KOPT-K1 (cell line): ENCODE measurements around the gene SKOR1.

ENCODE experiments used
- H3K27ac ChIP-seq: fragments of 200-600 bp; sonication (generic); 2 replicates; pipeline ENCODE4 v1.5.1; 2016; ENCODE audit warnings: antibody characterized with exemption, mild to moderate bottlenecking, low read depth, low read length; ENCODE audit not compliant: poor library complexity, severe bottlenecking
- H3K36me3 ChIP-seq: fragments of 200-600 bp; sonication (generic); 2 replicates; pipeline ENCODE4 v1.5.1; 2017; ENCODE audit warnings: antibody characterized with exemption, mild to moderate bottlenecking, low read length, moderate library complexity; ENCODE audit not compliant: insufficient read depth
- H3K9me3 ChIP-seq: fragments of 200-600 bp; sonication (generic); 2 replicates; pipeline ENCODE4 v1.5.1; 2017; ENCODE audit warnings: antibody characterized with exemption, low read length, mild to moderate bottlenecking; ENCODE audit not compliant: insufficient read depth, poor library complexity, severe bottlenecking

SKOR1 gene

DNA sequence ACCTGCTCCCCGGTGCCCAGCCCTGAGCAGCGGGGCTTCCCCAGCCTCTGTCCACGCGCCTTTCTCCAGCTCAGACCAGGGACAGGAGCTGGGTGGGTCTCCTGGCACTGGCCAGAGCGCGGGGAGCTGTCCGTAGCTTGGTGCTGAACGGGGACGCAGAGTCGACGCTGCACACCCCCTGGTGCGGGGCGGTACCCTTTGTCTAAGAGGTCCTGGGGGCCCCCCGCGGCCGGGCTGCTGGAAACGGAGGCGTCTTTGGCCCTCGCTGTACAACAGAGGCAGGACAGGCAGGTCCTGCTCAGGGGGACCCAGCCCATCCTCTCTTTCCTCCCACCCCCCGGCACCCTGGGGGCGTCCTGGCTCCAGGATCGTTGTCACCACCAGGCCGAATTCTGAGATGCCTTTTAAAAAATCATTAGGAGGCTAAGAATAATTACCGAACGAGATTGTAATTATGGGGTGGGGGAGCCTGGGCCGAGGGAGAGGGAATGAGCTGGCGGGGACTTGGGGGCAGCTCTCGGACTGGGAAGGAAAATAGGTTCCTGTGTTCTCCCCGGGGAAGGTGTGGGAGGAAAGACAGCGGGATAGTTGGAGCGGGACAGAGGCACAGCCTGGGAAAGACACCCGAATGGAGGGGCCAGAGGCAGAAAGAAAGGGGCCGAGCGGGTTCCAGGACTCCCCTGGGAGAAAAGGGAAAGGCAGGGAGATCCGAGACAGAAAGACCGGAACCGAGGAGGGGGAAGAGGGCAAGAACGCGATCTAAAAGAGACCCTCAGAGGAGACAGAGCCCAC is 4.1 kb upstream of the SKOR1 start:
- Histone ChIP-seq H3K9me3 (peaks cover 8% of the 10 kb centered on the region), H3K27ac (no peak overlapping the region)

DNA sequence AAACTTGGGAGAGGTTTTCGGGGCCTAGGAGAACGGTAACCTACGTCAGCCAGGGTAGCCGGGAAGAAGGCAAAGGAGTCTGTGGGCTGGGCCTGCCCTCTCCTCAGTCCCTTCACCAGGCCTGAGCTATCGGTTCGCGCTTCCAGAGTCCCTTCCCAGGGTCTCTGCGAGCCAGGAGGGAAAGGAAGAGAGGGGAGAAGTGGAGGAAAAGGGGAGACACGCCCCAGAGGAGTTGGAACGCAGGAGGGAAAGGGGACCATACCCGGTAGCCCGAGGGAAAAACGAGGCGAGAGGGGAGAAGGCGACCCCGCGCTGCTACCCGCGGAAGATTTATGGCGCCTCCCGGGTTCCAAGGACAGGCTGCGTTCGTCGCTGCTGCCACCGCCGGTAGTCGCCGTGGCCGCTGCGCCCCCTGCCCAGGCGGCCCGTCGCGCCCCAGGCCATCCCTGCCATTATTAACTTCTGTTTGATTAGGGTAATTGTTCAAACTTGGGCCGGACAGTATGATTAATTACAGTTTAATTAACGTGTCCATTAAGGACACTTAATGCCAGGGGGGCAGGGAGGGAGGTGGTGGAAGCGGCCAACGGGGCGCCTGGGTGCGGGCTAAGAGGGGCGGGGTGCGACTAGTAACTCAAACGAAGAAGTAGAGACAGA is 3.4 kb upstream of the SKOR1 start:
- Histone ChIP-seq H3K27ac (no peak overlapping the region), H3K9me3 (peaks cover 14% of the 10 kb centered on the region), H3K36me3 (no peaks in the 10 kb centered on the region)

More for the DNA sequence above, 4.1 kb upstream of the SKOR1 start:
- no peaks in the 10 kb centered on the region for H3K36me3 ChIP-seq

DNA sequence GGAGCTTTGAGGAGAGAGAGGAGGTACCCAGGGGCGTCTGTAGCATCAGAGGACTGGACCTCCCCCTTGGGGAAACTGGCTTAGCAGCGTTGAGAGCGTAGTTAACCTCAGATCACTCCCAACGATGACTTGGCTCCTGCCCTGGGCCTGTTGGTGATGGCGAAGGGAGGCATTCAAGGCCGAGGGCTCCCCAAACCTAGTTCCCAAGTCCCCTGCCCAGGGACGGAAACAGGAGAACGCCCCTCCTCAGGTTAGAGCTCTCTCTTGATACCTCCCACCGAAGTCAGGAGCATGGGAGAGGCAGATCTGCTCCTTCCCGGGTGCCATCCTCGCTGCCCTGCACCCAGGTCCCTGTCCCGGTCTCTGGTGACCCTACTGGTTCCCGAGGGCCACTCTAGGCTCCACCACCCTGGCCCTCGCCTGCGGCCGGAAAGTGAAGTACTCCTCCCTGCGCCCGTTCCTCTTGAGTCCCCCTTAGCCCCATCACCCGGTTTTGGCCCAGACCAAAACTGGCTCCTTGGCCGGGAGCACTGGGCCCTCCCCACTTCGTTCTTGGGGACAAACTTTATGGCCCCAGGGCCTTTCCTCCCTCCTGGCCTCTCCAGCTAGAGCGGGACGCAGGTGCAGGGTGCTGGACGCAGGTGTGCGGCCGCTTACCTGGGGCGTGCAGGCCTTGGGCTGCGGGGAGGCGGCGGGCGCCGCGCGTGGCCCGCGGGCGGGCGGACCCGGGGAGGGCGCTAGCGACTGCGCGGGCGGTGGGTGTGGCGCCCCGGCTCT is 2.6 kb upstream of the SKOR1 start:
- Histone ChIP-seq H3K27ac (no peak overlapping the region), H3K36me3 (no peaks in the 10 kb centered on the region), H3K9me3 (peaks cover 20% of the 10 kb centered on the region)

DNA sequence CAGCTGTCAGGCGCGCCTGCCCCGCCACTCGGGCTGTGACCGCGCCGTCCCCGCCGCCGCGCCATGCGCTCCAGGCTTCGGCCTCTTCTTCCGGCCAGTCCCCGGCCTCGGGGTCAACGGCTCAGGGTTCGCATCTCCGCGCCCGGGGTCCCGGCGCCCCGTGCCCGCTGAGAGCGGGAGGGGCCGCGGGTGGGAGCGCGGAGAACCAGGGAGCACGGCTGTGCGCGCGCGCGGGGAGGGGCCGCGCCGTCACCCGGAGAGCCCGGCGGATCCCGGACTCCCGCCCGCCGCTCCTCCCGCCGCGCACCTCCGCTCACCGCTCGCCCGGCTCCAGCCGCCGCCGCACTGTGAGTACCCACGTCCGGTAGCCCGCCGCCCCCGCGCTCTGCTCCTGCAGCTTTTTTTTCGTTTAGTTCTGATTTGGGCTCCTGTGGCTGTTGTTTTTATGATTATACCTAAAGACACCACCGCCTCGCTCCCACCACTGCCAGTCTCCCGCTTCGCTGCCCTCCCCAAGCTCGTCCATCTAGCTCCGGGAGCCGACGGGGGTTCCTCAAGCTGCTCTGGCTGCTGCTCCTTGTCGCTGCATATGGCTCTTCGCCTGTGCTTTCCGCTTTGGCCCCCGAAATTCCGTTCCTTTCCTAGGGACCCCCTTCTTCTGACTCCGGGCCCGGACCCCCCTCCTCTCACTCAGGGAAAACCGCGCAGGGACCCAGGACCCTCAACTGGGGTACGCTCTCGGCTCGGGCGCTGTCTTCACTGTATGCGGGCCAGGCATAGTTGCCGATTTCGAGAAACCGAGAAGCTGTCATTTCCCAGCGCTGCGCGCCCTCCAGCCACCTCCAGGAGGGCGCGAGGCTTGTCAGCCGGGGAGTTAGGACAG is 1.8 kb upstream of the SKOR1 start:
- H3K36me3 ChIP-seq, result no peaks in the 10 kb centered on the region
- H3K27ac ChIP-seq, result no peak overlapping the region
- peaks cover 28% of the 10 kb centered on the region for H3K9me3 ChIP-seq

DNA sequence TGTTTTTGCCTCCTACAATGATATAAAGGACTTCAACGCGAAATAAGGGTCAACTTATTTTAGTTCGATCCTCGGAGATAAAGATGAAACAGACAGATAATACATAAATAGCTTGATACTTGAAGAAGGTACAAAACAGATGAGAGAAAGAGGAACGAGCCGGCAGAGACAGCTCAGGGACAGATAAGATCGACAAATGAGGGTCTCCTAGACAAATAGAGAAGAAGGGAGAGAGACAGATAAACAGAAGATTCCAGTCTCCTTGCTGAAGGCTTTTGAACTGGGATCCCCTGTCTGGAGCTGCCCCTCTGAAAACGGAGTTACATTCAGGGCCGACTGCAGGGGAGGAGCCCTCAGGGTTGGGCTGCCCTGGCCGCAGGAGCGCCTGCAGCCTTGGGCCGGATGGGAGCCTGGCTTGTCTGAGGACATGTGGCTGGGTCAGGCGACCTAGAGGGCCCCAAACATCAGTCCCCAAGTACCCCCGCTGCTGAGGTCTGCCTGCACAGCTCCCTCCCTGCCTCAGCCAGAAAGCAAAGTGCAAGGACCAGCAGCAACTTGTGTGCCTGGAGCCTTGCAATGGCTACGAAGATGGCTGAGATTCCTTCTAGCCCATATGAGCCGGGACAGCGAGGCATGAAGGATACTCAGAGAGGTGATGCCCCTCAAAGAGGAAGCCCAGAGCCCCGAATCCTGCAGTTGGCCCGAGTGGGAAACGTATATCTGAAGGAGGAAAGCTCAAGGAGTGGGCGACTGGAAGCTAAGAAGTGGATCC is 926 bp upstream of the SKOR1 start:
- H3K9me3 ChIP-seq, result peaks cover 33% of the 10 kb centered on the region
- H3K36me3 ChIP-seq, result no peaks in the 10 kb centered on the region
- H3K27ac ChIP-seq, result no peak overlapping the region

DNA sequence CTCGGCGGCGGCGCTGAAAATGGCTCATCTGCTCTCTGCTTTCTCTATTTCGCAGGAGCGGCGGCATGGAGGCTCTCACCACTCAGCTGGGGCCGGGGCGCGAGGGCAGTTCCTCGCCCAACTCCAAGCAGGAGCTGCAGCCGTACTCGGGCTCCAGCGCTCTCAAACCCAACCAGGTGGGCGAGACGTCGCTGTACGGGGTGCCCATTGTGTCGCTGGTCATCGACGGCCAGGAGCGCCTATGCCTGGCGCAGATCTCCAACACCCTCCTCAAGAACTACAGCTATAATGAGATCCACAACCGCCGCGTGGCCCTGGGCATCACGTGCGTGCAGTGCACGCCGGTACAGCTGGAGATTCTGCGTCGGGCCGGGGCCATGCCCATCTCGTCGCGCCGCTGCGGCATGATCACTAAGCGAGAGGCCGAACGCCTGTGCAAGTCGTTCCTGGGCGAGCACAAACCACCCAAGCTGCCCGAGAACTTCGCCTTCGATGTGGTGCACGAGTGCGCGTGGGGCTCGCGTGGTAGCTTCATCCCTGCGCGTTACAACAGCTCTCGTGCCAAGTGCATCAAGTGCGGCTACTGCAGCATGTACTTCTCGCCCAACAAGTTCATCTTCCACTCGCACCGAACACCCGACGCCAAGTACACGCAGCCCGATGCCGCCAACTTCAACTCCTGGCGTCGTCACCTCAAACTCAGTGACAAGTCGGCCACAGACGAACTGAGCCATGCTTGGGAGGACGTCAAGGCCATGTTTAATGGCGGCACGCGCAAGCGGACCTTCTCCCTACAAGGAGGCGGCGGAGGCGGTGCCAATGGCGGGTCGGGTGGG is 790 bp downstream of the SKOR1 start:
- Histone ChIP-seq H3K27ac (no peak overlapping the region), H3K9me3 (peaks cover 33% of the 10 kb centered on the region), H3K36me3 (no peaks in the 10 kb centered on the region)

DNA sequence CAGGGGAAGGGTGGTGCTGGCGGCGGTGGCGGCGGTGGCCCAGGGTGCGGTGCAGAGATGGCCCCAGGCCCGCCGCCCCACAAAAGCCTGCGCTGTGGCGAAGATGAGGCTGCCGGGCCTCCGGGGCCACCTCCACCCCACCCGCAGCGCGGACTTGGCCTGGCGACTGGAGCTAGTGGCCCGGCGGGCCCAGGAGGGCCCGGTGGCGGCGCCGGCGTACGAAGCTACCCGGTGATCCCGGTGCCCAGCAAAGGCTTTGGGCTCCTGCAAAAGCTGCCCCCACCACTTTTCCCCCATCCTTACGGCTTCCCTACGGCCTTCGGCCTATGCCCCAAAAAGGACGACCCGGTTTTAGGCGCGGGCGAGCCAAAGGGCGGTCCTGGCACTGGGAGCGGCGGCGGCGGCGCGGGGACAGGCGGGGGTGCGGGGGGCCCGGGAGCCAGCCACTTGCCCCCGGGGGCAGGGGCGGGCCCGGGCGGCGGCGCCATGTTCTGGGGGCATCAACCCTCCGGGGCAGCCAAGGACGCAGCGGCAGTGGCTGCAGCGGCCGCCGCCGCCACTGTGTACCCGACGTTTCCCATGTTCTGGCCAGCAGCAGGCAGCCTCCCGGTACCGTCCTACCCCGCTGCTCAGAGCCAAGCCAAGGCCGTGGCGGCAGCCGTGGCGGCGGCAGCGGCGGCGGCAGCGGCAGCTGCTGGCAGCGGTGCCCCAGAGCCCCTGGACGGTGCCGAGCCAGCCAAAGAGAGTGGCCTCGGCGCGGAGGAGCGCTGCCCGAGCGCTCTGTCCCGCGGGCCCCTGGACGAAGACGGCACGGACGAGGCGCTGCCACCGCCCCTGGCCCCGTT is 1.6 kb downstream of the SKOR1 start:
- Histone ChIP-seq H3K9me3 (peaks cover 33% of the 10 kb centered on the region), H3K27ac (no peak overlapping the region), H3K36me3 (no peaks in the 10 kb centered on the region)

DNA sequence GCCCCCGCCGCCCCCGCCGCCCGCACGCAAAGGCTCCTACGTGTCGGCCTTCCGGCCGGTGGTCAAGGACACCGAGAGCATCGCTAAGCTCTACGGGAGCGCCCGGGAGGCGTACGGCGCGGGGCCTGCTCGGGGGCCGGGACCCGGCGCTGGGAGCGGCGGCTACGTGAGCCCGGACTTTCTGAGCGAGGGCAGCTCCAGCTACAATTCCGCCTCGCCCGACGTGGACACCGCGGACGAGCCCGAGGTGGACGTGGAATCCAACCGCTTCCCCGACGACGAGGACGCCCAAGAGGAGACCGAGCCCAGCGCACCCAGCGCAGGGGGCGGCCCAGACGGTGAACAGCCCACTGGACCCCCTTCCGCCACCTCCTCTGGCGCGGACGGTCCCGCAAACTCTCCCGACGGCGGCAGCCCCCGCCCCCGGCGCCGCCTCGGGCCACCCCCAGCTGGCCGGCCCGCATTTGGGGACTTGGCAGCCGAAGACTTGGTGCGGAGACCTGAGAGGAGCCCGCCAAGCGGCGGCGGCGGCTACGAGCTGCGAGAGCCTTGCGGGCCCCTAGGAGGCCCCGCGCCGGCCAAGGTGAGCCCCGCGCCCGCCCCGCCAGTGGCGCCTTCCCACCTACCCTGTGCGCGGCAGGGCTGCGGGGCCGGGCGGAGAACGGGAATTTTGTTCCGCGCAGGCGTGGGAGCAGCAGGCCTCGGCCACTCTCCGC is 2.4 kb downstream of the SKOR1 start:
- Histone ChIP-seq H3K27ac (no peak overlapping the region), H3K36me3 (no peaks in the 10 kb centered on the region), H3K9me3 (peaks cover 33% of the 10 kb centered on the region)

DNA sequence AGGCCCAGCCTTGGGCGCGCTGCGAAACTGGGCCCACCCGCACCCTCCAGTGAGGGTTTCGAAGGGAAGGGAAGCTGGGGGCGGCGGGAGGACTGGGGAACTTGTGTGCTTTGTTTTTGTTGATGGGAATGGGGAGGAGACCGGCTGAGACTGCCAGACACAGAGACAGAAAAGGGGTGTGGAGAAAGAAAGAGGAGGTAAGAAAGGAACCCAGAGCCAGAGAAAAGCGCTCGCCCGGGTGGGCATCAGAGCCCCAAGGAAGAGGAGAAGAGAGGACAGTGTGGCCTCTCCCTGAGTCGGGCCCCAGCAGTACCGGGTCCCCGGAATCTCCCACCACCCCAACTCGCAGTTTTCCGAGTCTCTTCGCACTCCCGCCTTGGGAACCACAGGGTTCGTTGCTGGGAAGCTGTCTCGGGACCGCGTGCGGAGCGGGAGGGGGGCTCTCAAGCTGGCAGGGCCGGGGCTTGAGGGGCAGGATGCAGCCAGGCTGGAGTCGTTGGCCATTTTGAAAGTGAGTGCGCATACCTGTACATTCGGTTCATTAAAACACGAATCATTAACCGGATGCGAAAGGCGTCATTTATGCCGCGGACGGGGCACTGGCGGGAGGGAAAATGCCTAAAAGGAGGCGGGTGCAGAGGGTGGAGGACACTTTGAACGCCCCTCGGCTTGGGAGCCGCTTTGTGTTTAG is 3.1 kb downstream of the SKOR1 start:
- H3K27ac ChIP-seq, result no peak overlapping the region
- no peaks in the 10 kb centered on the region for H3K36me3 ChIP-seq
- H3K9me3 ChIP-seq, result peaks cover 33% of the 10 kb centered on the region

DNA sequence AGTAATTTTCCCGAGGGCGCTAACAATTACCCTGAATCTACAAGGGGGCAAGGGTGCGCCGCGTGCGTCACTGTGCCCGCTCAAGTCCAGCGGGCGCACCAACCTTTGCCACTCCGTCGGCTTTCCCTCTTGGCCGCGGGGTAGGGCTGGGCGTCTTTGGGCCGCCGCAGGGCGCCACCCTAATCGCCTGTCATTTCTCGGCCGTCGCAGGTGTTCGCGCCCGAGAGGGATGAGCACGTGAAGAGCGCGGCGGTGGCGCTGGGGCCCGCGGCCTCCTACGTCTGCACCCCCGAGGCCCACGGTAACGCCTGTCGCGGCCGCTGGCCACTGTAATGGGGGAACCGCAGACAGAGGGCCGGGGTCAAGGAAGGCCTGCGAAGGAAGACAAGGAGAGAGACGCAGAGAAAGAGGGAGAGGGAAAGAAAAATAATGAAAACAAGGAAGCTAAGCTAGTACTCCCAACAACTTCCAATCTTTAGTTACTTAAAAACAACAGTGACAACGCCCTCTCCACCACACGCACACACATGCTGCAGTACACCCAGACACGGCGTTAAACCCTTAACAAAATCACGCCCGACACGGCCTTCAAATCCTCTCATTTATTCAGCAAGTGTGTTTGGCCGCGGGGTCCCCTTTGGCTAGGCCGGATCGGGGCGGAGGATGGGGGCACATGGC is 3.8 kb downstream of the SKOR1 start:
- Histone ChIP-seq H3K27ac (no peak overlapping the region), H3K36me3 (no peaks in the 10 kb centered on the region), H3K9me3 (peaks cover 33% of the 10 kb centered on the region)

DNA sequence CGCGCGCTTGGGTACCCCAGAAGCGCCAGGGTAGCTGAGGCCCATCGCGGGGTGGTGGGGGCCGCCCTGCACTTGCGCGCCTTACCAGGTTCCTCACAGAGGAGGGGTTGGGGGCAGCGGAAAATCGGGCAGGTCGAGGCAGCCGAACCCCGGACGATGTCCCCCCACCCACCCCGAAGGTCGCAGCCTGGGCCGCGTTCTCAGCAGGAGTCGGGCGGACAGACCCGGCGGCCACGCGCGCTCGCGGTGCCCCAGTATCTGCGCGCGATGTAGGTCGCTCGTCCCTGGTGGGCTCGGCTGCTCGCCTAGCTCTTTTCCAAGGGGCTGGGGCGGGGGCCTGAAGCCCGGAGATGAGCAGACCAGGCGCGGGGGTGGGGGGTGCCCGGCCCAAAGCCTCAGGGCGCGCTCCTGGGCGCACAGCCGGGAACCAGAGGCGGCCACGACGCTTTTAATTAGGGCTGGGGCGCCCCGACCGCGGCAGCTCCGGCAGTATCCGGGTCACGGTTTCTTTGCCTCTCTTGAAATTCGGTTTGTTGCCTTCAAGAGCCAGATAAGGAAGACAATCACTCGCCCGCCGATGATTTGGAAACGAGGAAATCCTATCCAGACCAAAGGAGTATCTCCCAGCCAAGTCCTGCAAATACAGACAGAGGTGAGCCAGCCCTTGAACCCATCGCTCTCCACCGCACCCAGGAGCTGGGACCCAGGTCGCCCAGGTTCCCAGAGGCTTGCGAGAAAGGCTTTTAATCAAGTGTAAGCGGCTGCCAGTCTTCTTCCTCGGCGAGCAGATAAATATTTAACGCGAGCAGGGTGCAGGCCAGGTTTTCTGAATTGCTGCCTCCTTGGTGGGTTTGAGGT is 4.6 kb downstream of the SKOR1 start:
- Histone ChIP-seq H3K9me3 (peaks cover 33% of the 10 kb centered on the region), H3K36me3 (no peaks in the 10 kb centered on the region), H3K27ac (no peak overlapping the region)
